ENCODE results near the gene SLC22A15.
A peak's percentile ranks its signal among the peaks of the same experiment; 100 is the strongest.

Gene SLC22A15

DNA sequence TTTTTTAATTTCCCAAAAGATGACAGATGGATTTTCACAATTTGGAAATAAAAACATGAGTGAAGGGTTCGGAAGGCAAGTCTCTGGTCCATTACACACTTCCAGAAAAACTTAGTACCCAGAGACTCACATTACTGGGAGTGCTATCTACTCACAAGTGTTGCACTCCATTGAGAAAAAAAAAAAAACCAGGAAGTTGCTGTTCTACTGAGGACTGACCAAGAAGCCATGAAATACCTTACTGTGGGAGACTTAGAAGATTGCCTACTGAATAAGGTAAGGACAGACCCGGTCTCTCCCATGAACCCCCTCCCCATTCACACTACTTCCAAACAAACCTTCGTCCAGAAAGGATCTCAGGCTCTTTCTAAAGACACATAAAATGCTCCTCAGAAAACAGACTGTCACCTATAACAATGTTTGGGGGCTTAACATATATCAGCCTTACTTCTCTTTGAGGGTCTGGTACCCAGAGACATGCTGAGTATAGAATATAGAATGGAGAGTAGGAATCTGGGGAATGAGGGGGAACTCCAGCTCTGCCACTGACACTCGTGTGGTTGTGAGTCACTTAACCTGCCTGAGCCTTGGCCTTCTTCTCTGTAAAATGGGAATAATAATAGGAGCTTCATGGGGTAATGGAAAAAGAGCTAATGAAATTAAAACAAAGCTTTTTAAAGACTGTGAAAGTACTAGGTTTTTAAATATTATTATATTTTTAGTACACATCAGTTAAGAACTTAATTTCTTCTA, 136.3 kb downstream of the SLC22A15 start:
- TF ChIP-seq POLR2A (IDR thresholded peaks at IDR 0.05; ENCODE audit: low read length) (no peak), GATA1 (IDR thresholded peaks at IDR 0.05; ENCODE audit: low read depth, low read length) (no peak)
- no peak for DNase-seq

DNA sequence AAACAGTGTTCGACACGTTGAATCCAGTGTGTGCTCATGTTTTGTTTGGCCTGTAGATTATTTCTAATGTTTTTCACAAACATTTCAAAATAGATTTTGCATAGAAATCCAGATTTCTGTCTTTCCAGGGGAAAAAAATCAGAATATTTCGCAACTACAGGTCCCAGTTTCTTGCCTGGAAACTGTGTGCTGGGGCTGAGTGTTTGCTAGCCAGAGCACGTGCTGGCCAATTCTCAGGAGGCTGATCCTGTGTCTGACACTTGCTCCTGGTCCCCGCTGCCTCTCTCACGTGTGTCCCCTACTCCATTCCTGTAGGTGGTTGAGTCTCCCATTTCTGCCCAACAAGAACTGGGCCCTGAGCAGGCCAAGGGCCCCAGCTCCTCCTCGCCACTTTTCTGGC, 137.3 kb downstream of the SLC22A15 start:
- no peak for TF ChIP-seq POLR2A (IDR thresholded peaks at IDR 0.05; ENCODE audit: low read length)
- TF ChIP-seq GATA1 (IDR thresholded peaks at IDR 0.05; ENCODE audit: low read depth, low read length): no peak
- DNase-seq: no peak

GRCh38 chr1:116115476-116116439, 139.4 kb downstream of the SLC22A15 start:
- peak in 1 of 2 experiments; percentile 21 for DNase-seq
- TF ChIP-seq GATA1 (IDR thresholded peaks at IDR 0.05; ENCODE audit: low read depth, low read length) (no peak), POLR2A (IDR thresholded peaks at IDR 0.05; ENCODE audit: low read length) (no peak)

GRCh38 chr1:116118471-116118870, 142.2 kb downstream of the SLC22A15 start:
- DNase-seq: no peak
- TF ChIP-seq GATA1 (IDR thresholded peaks at IDR 0.05; ENCODE audit: low read depth, low read length): no peak
- TF ChIP-seq POLR2A (IDR thresholded peaks at IDR 0.05; ENCODE audit: low read length): no peak
